ENCODE data around the gene PPP1R13B. TPM values are rescaled to one million over a fixed set of nuclear protein-coding genes. Genes with fewer than 3 reads are reported as not detected.

PPP1R13B gene
- total and polyA plus RNA-seq, 2 experiments from 2014 or later, result 2.0 to 8.5 TPM

DNA sequence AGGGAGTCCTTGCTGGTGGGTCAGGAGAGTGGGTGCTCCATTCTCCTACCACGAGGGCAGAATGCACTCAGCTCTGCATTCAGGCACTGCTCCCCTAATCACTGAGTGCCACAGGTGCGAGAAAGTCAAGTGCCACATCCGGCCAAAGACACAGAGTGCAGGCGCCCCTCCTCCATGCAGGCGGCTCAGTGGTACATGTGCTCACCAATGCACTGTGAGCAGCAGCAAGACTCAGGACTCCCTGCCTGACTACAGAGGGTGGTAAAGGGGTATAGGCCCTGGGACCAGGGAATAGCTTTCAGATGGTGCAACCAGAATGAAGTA, 98.9 kb downstream of the PPP1R13B start:
- Histone ChIP-seq H3K9me2 (ENCODE audit: insufficient read depth) (no peaks in the 10 kb centered on the region), H4K20me1 (replicated peaks; ENCODE audit: insufficient read depth) (no peaks in the 10 kb centered on the region), H3K4me2 (no peak overlapping the region), H3K27ac (ENCODE audit: low read depth) (no peak overlapping the region), H3K79me2 (replicated peaks; ENCODE audit: insufficient read depth) (no peaks in the 10 kb centered on the region), H3F3A (replicated peaks; ENCODE audit: low read depth) (no peaks in the 10 kb centered on the region), H3K27me3 (ENCODE audit: insufficient read depth) (no peaks in the 10 kb centered on the region), H3K36me3 (ENCODE audit: insufficient read depth) (no peaks in the 10 kb centered on the region), H3K4me3 (no peak overlapping the region), H2AFZ (no peak overlapping the region), H3K4me1 (ENCODE audit: insufficient read depth) (no peaks in the 10 kb centered on the region)
- peaks cover 2% of the 10 kb centered on the region for H3K27me3 Mint-ChIP-seq (ENCODE audit: insufficient read depth, low read depth, poor library complexity)
- H3K27ac Mint-ChIP-seq, result no peak overlapping the region
- peaks cover 4% of the 10 kb centered on the region; the same call in 2 of the 3 replicates for H3K4me1 Mint-ChIP-seq
- no peaks in the 10 kb centered on the region for H3K9me3 Mint-ChIP-seq
- TF ChIP-seq EZH2 (IDR thresholded peaks at IDR 0.05; ENCODE audit: low read depth, unreplicated experiment), result no peak
- no peak for TF ChIP-seq JUNB (IDR thresholded peaks at IDR 0.05; ENCODE audit: unreplicated experiment)
- TF ChIP-seq ZNF331 (CRISPR knock-in tag; IDR thresholded peaks at IDR 0.05; ENCODE audit: low read depth), result no peak
- no peak for TF ChIP-seq CTCF (conservative IDR thresholded peaks at IDR 0.05; ENCODE audit: low read depth in 2 of 2)
- TF ChIP-seq EZH2phosphoT487 (IDR thresholded peaks at IDR 0.05; ENCODE audit: unreplicated experiment), result no peak
- TF ChIP-seq ETS1 (IDR thresholded peaks at IDR 0.05), result no peak
- TF ChIP-seq, protein P1, sequence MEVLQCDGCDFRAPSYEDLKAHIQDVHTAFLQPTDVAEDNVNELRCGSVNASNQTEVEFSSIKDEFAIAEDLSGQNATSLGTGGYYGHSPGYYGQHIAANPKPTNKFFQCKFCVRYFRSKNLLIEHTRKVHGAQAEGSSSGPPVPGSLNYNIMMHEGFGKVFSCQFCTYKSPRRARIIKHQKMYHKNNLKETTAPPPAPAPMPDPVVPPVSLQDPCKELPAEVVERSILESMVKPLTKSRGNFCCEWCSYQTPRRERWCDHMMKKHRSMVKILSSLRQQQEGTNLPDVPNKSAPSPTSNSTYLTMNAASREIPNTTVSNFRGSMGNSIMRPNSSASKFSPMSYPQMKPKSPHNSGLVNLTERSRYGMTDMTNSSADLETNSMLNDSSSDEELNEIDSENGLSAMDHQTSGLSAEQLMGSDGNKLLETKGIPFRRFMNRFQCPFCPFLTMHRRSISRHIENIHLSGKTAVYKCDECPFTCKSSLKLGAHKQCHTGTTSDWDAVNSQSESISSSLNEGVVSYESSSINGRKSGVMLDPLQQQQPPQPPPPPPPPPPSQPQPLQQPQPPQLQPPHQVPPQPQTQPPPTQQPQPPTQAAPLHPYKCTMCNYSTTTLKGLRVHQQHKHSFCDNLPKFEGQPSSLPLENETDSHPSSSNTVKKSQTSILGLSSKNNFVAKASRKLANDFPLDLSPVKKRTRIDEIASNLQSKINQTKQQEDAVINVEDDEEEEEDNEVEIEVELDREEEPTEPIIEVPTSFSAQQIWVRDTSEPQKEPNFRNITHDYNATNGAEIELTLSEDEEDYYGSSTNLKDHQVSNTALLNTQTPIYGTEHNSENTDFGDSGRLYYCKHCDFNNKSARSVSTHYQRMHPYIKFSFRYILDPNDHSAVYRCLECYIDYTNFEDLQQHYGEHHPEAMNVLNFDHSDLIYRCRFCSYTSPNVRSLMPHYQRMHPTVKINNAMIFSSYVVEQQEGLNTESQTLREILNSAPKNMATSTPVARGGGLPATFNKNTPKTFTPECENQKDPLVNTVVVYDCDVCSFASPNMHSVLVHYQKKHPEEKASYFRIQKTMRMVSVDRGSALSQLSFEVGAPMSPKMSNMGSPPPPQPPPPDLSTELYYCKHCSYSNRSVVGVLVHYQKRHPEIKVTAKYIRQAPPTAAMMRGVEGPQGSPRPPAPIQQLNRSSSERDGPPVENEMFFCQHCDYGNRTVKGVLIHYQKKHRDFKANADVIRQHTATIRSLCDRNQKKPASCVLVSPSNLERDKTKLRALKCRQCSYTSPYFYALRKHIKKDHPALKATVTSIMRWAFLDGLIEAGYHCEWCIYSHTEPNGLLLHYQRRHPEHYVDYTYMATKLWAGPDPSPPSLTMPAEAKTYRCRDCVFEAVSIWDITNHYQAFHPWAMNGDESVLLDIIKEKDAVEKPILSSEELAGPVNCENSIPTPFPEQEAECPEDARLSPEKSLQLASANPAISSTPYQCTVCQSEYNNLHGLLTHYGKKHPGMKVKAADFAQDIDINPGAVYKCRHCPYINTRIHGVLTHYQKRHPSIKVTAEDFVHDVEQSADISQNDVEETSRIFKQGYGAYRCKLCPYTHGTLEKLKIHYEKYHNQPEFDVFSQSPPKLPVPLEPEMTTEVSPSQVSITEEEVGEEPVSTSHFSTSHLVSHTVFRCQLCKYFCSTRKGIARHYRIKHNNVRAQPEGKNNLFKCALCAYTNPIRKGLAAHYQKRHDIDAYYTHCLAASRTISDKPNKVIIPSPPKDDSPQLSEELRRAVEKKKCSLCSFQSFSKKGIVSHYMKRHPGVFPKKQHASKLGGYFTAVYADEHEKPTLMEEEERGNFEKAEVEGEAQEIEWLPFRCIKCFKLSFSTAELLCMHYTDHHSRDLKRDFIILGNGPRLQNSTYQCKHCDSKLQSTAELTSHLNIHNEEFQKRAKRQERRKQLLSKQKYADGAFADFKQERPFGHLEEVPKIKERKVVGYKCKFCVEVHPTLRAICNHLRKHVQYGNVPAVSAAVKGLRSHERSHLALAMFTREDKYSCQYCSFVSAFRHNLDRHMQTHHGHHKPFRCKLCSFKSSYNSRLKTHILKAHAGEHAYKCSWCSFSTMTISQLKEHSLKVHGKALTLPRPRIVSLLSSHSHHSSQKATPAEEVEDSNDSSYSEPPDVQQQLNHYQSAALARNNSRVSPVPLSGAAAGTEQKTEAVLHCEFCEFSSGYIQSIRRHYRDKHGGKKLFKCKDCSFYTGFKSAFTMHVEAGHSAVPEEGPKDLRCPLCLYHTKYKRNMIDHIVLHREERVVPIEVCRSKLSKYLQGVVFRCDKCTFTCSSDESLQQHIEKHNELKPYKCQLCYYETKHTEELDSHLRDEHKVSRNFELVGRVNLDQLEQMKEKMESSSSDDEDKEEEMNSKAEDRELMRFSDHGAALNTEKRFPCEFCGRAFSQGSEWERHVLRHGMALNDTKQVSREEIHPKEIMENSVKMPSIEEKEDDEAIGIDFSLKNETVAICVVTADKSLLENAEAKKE (CRISPR knock-in tag; IDR thresholded peaks at IDR 0.05), result no peak
- TF ChIP-seq POLR2AphosphoS5 (IDR thresholded peaks at IDR 0.05; ENCODE audit: low read depth), result no peak
- TF ChIP-seq, protein P2, sequence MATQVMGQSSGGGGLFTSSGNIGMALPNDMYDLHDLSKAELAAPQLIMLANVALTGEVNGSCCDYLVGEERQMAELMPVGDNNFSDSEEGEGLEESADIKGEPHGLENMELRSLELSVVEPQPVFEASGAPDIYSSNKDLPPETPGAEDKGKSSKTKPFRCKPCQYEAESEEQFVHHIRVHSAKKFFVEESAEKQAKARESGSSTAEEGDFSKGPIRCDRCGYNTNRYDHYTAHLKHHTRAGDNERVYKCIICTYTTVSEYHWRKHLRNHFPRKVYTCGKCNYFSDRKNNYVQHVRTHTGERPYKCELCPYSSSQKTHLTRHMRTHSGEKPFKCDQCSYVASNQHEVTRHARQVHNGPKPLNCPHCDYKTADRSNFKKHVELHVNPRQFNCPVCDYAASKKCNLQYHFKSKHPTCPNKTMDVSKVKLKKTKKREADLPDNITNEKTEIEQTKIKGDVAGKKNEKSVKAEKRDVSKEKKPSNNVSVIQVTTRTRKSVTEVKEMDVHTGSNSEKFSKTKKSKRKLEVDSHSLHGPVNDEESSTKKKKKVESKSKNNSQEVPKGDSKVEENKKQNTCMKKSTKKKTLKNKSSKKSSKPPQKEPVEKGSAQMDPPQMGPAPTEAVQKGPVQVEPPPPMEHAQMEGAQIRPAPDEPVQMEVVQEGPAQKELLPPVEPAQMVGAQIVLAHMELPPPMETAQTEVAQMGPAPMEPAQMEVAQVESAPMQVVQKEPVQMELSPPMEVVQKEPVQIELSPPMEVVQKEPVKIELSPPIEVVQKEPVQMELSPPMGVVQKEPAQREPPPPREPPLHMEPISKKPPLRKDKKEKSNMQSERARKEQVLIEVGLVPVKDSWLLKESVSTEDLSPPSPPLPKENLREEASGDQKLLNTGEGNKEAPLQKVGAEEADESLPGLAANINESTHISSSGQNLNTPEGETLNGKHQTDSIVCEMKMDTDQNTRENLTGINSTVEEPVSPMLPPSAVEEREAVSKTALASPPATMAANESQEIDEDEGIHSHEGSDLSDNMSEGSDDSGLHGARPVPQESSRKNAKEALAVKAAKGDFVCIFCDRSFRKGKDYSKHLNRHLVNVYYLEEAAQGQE (IDR thresholded peaks at IDR 0.05; ENCODE audit: unreplicated experiment), result no peak
- no peak for TF ChIP-seq CREB1 (CRISPR knock-in tag; IDR thresholded peaks at IDR 0.05; ENCODE audit: low read depth)
- TF ChIP-seq NANOG (IDR thresholded peaks at IDR 0.05; ENCODE audit: borderline replicate concordance), result no peak
- TF ChIP-seq STAT1 (IDR thresholded peaks at IDR 0.05; ENCODE audit: unreplicated experiment), result no peak
- no peak for TF ChIP-seq ZNF114 (CRISPR knock-in tag; IDR thresholded peaks at IDR 0.05)
- H3K4me3 Mint-ChIP-seq, result no peak overlapping the region
- DNase-seq (ENCODE audit: low spot score) (no peak), ATAC-seq (no peak)
- no peaks in the 10 kb centered on the region for H3K36me3 Mint-ChIP-seq (ENCODE audit: low read depth)

Data from GM23338 (cell line).